CD4-positive, alpha-beta T cell treated with Interleukin-10 for 1 hour (primary cell): Measurements from ENCODE around the gene RNF225.
"Not testable (repeated sequence)": the region's sequence is repeated elsewhere in the genome, so short reads cannot be mapped to it uniquely, and the experiment has no call there.

Source experiments
- DNase-seq: peaks from one replicate; pipeline ENCODE4 v3.0.0-alpha.2; 2020

Gene RNF225

DNA sequence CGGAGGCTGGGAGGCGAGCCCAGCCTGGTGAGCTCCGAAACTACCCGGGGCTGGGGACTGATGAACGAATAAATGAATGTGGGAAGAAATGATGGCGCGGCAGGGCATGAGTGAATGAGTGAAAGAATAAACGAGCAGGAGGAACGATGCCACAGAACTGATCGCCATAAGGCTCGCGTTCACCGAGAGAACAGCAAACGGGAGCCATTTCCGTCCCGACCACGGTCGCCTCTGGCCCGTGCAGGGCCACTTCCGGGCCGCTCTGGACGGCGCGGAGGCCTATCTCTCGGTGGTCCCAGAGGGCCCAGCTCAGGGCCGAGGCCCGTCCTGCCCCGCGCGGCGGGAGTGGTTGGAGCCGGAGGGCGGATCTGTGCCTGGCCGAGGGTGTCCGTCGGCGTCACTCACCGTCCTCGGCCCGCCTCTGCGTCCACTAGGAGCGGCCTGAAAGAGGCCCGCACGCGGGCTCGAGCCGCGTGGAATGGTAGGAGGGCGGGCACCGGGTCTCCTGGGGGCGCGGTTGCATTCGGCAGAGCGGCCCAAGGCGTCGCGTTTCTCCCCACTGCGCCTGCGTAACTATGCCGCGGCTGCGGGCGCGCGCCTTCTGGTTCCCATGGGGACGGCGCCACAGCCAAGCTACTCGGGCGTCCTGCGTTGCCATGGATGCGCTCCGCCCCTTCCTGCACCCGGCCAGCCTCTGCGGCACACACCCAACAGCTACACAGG is 33.0 kb upstream of the RNF225 start, which contains the start of gene ZNF497:
Gene ZNF497 (minus strand): TSS at position 480 of the 723 bp plus-strand sequence. CDS start 5,116 bp downstream, outside the sequence.
- DNase-seq: peak; percentile 97

- no peak for DNase-seq
Measured at GRCh38 chr19:58364146-58364545, 31.3 kb upstream of the RNF225 start.

DNA sequence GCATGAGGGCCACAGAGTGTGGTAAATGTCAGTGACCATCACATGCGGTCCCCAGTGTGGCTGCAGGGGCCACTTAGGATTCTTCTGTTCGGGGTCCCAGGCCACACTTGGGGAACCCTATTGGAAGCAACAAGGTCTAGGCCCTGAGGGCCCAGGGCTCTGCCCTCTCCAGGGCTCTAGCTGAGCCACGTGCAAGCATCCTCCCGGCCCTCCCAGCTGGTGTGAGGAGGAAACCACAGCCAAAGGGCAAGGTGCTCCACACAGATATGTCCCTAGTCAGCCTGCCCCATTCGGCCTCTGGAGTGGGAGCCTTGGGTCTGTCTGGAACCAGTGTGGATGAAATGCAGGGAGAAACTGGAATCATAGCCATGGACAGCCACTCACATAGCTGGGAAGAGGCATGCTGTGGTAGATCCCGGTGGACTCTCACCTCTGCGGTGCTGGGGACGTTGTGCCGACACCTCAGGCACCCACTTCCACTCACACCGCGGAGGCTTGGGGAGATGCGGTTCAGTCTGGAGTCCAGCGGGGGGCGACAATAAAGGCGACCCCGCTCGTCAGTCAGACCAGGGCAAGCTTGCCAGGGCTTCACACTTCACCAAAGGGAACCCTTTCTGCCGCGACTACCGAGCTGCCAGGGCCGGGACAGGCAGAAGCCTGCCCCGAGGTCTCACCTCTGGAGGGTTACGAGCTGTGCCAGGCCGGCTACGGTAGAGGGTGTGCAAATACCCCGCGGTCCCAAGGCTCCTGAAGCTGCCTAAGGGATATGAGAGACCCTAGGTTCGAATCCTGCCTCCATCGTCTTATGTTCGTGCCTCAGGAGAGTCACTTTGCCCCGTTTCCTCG is 28.6 kb upstream of the RNF225 start:
- no peak for DNase-seq

DNA sequence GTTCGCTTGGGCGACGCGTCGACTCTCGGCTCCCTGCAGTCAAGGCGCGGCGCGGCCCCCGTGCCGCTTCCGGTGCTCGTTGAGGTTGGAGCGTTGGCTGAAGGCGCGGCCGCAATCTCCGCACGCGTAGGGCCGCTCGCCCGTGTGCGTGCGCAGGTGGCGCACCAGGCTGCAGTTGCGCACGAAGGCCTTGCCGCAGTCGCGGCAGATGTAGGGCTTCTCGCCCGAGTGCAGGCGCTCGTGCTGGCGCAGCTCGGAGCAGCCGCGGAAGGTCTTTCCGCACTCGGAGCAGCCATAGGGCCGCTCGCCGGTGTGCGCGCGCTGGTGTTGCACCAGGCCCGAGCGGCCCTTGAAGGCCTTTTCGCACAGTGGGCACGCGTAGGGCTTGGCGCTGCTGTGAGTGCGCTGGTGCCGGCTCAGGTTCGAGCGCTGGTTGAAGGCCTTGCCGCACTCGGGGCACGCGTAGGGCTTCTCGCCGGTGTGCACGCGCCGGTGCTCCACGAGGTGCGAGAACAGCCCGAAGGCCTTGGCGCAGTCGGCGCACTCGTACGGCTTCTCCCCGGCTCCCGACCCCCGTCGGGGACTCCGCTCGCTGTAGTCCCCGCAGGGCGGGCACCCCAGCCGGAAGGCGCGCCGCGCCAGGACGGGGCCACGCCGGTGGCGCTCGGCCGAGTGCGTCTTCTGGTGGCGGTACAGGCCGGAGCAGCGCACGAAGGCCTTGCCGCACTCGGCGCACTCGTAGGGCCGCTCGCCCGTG is 27.6 kb upstream of the RNF225 start:
- DNase-seq: no peak

GRCh38 chr19:58368561-58369360 is 26.7 kb upstream of the RNF225 start:
- no peak for DNase-seq

DNA sequence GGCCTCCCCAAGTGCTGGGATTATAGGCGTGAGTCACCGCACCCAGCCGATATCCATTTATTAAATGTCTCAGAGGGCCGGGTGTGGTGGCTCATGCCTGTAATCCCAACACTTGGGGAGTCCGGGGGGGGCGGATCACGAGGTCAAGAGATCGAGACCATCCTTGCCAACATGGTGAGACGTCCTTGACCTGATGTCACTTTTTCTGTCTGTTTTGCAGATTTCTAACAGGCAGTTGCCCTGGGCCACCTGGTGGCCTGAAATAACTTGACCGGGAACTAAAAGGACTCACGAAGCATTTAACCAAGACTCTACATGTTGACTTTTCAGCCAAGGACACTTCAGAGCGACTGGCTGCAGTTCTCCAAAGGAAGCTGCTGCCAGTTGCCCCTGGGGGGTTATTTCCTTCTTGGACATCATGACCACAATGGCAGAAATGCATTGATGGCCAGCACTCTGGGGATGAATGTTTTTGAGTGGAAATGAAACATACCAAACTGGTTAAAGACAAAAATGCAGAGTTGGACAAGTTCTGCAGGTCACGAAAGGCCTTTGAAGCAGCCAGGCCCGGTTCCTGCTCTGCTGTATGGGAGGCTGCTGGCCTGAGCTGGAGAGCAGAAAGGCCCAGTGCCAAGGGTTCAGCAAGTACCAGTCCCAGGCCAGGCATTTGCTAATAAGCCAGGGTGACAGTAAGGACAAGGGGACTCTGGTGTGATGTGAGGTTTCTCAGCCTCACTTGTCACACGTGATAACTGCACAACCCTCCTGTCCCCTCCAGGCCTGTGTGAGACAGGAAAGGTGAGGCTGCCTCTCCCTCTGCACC is 22.9 kb upstream of the RNF225 start:
- DNase-seq: no peak

- no peak for DNase-seq
Measured at GRCh38 chr19:58374200-58374599, 21.3 kb upstream of the RNF225 start.

DNA sequence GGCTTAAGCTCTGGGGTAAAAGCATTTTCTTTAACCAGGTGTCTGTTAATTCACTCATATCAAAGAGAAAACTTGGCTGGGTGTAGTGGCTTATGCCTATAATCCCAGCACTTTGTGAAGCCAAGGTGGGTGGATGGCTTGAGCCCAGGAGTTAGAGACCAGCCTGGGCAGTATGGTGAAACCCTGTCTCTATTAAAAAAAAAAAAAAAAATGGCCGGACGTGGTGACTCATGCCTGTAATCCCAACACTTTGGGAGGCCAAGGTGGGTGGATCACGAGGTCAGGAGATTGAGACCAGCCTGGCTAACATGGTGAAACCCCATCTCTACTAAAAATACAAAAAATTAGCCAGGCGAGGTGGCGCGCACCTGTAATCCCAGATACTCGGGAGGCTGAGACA is 18.7 kb upstream of the RNF225 start:
- DNase-seq: not testable (repeated sequence)

DNA sequence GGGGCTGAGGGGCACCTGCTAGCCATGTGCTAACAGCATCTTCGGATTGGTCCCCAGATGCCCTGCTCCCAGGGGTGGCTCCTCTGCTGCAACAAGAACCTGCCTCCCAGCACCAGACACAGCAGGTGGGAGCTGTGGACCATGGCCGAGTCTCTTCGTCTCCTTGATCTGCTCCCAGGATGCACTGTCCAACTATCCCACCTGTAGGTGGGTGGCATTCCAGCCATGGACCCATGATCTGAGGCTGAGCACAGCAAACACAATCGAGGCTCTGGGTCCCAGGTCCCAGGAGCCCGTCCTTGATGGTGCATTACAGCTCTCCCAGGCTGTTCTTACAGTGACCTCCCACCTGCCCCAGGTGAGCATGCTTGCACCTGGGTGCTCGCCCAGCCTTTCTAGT is 16.2 kb upstream of the RNF225 start:
- DNase-seq: no peak

DNA sequence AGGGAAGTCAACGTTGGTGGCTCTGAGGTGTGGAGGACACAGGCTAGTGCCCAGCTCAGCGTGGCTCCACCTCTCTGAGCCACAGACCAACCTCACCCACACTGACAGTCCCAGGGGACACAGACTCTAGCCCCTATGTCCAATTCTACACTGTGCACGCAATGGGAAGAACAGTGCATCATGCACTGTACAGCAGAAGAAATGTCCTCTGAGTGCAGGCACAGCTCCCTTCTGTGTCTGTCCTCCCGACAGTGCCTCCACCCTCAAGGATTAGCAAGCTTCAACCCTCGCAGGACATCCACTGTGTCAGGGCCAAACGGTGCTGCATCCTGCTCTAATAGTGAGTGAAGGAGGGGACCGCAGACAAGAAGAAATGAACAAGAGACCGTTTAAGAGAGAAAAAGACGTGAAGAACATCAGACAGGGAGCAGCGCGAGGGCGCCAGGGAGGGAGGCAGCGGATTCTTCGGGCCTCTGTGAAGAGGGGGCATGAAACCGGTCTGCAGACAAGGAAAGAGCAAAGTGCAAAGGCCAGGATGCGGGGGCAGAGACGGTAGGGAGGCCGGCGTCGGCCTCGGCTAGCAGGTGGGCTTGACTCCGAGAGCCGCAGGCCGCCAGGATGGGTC is 15.3 kb upstream of the RNF225 start:
- no peak for DNase-seq

GRCh38 chr19:58380662-58381459 is 14.6 kb upstream of the RNF225 start, which contains the start of gene ZNF837:
Gene ZNF837, minus strand, starts transcription at chr19:58381030. Its CDS starts 11,698 bp downstream, at chr19:58369332.
- DNase-seq: peak; percentile 100

GRCh38 chr19:58381460-58382212 is 13.8 kb upstream of the RNF225 start:
- DNase-seq: no peak

GRCh38 chr19:58382997-58383603 is 12.4 kb upstream of the RNF225 start:
- no peak for DNase-seq

DNA sequence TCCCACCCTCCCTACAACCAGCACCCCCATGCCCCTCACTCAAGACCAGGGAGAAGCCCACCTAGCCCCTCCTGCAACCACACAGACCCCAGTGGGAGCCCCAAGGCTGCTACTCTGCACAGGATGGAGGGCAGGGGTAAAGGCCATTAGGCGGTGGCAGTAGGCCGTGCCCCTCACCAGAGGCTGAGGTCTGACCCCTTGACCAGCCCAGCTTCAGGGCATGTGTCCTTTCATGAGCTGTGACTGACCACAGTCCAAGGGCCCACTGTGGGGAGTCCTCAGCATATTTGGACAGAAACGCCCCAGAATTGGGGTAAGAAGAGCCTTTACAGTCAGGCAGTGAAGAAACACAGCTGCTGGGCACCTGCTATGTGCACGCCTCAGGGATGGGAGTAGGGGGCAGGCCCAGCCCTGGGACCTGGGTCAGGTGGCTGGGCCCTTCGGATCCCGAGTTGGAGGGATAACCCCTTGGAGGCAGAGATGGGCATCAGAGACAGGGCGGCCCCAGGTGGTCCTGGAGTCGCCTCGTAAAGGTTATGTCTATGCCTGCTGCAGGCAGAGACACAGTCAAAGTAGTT is 10.1 kb upstream of the RNF225 start:
- no peak for DNase-seq

DNA sequence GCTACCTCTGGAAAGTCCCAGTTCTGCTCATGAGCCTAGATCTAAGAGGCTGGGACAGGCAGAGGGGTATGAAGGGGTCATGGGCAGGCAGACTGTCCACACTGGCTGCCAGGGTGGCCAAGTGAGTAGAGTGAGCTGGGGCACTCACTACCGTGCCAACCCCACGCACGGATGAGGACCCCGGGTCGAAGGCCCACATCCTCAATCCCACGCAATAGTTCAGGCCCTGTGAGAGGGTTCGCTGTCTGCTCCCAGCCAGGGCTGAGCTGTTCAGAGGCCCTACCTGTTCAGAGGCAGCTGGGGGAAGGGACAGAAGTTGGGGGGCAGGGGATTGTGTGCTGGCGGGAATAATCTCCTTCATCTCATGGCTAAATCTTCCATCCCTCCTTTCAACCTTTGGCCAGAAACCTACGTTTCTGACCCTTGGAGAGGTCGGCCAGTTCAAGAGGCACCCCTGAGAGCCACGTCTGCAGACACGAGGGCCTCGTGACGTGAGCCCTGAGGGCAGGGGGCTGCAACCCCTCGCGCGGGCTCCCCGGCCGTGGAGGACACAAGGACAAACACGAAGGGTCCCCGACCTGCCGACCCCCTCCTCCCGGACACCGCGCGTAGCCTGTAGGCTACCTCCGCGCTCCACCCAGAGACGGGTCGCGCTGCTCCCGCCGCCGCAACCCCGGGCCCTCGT is 9.4 kb upstream of the RNF225 start:
- DNase-seq: no peak

DNA sequence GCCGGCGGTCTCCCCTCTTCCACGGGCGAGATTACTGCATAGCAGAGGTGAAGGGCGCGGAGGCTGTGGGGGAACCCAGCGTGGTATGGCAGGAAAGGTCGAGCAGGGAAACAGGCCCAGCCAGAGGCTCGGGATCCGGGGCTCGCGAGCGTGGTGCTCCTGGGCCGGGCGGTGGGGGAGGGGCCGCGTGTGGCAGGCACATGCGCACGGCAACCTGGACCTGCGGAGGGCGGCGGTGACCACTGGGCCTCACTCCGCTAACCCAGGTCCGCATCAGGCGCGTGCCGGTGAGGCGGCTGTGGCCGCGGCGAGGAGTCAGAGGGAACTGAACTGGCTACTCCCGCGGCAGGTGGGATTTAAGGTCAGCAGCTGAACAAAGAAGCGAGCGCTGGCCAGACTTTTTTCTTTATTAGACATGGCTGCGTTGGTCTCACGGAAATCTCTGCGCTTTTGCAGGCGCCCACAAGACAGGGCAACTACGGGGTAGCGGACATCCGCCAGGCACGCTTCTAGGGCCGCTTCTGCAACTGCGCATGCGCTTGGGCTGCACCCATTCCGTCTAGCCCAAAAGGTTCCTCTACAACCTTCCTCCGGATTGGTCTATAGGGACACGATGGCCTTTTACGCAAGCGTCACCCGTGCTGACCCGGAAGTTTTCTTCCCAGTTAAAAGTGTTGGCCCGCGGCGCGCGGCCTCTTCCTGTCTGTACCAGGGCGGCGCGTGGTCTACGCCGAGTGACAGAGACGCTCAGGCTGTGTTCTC is 8.7 kb upstream of the RNF225 start, which contains the start of gene RPS5:
Gene RPS5 (plus strand): TSS at position 694 of the 762 bp plus-strand sequence. CDS start 869 bp downstream, outside the sequence.
- peak; percentile 98 for DNase-seq
